ENCODE measurements around the gene PCBP2.

DNA sequence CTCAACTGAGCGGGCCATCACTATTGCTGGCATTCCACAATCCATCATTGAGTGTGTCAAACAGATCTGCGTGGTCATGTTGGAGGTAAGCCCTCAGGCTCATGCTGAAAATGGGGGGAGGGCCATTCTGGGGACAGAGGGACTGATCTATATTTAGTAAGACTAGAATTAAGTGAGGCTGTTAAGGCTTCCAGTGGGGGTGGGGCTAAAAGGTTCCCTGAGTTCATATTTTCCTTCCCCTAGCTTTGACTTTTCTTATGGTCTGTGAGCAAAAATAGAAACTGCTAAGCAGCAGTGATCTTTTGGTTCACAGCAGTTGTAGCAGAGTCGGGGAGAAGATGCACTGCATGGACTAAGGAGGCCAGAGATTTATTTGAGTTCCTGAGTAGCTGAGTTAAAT, 9.2 kb downstream of the PCBP2 start:
- TF ChIP-seq CTCF (IDR thresholded peaks at IDR 0.05), result no peak
- no peak for TF ChIP-seq POLR2AphosphoS5 (IDR thresholded peaks at IDR 0.05)
- no peak for TF ChIP-seq POLR2A (IDR thresholded peaks at IDR 0.05; ENCODE audit: low read depth)

All from esophagus muscularis mucosa (tissue), 3 donors.